GM12878 (cell line): Measurements from ENCODE around the gene SPIRE1. TPM values are rescaled to one million over a fixed set of nuclear protein-coding genes. Genes with fewer than 3 reads are reported as not detected.

Experiments used
- ATAC-seq: fragments of 200-7000 bp; cut with Tn5 transposase; 3 replicates; pipeline ENCODE4 v1.9.1; 2020; ENCODE audit warnings: mild to moderate bottlenecking, moderate library complexity
- BruUV-seq: library from RNA; stranded (reverse); fragments of 400-500 nt; replicated peaks from 2 replicates; lab custom pipeline; 2021; lab: Mats Ljungman, UMichigan
- CTCF ChIA-PET: fragments of 300-600 bp; sonication (Branson Sonifier 250); formaldehyde crosslinking; extraction: SDS; loops from one replicate; lab custom pipeline; 2021; ENCODE audit warnings: inconsistent platforms; lab: Yijun Ruan, JAX
- POLR2A ChIA-PET: fragments of 350-600 bp; formaldehyde crosslinking; extraction: SDS; loops from one replicate; lab custom pipeline; 2021; ENCODE audit warnings: inconsistent platforms; lab: Charles Lee
- RAD21 ChIA-PET: fragments of 300-600 bp; sonication (Branson Sonifier 250); formaldehyde crosslinking; loops from one replicate; lab custom pipeline; 2023; ENCODE audit warnings: antibody characterized with exemption; ENCODE audit not compliant: unreplicated experiment; lab: Charles Lee
- SMC1A ChIA-PET: fragments of 300-600 bp; sonication (Branson Sonifier 250); formaldehyde crosslinking; loops from one replicate; lab custom pipeline; 2023; ENCODE audit not compliant: unreplicated experiment, uncharacterized antibody; lab: Charles Lee
- DNase-seq: peaks from one replicate; pipeline ENCODE4 v3.0.0-alpha.2; 2011; ENCODE audit warnings: low read depth, low spot score
- FAIRE-seq: peaks from 3 replicates; lab custom pipeline; 2011; peaks lifted over from hg19 to GRCh38; lab: Jason Lieb, UNC
- H2AFZ ChIP-seq: 2 replicates; pipeline ENCODE4 v1.6.0; 2011; ENCODE audit warnings: low read depth, low read length, control low read depth; ENCODE audit not compliant: control insufficient read depth
- H3K27ac ChIP-seq: 2 replicates; pipeline ENCODE4 v1.5.1; 2011; ENCODE audit warnings: control low read depth; ENCODE audit not compliant: control insufficient read depth, insufficient read depth
- H3K27me3 ChIP-seq, 2 experiments: replicated peaks in 1 of 2; 2 replicates each; pipeline versions ENCODE4 v1.6.0 to v1.6.1; 2011; ENCODE audit warnings: low read length in 1 of 2; ENCODE audit not compliant: control insufficient read depth in 2 of 2, insufficient read depth in 2 of 2
- H3K36me3 ChIP-seq, 2 experiments: 2 replicates each; pipeline ENCODE4 v1.5.1; 2011; ENCODE audit warnings: low read length in 1 of 2; ENCODE audit not compliant: control insufficient read depth in 2 of 2, insufficient read depth in 2 of 2
- H3K4me1 ChIP-seq: 2 replicates; pipeline ENCODE4 v1.6.1; 2011; ENCODE audit warnings: mild to moderate bottlenecking, low read length, moderate library complexity, mixed read lengths; ENCODE audit not compliant: control insufficient read depth, insufficient read depth
- H3K4me2 ChIP-seq: 2 replicates; pipeline ENCODE4 v1.6.0; 2011; ENCODE audit warnings: control low read depth; ENCODE audit not compliant: control insufficient read depth, insufficient read depth
- H3K4me3 ChIP-seq: fragments of 200-600 bp; sonication (generic); 2 replicates; pipeline ENCODE4 v1.5.1; 2016
- H3K79me2 ChIP-seq: 2 replicates; pipeline ENCODE4 v1.6.0; 2011; ENCODE audit warnings: low read length; ENCODE audit not compliant: control insufficient read depth, insufficient read depth
- H3K9ac ChIP-seq: 2 replicates; pipeline ENCODE4 v1.8.0; 2011; ENCODE audit warnings: low read length, control low read depth, mixed read lengths; ENCODE audit not compliant: control insufficient read depth, insufficient read depth
- H3K9me3 ChIP-seq: replicated peaks from 3 replicates; pipeline ENCODE4 v1.5.1; 2011; ENCODE audit warnings: mild to moderate bottlenecking, low read length; ENCODE audit not compliant: control insufficient read depth, insufficient read depth
- H4K20me1 ChIP-seq: 2 replicates; pipeline ENCODE4 v1.6.0; 2011; ENCODE audit not compliant: control insufficient read depth, insufficient read depth
- ASH2L ChIP-seq: fragments of 300-600, 200-600 bp; sonication (generic); IDR thresholded peaks from 2 replicates; pipeline ENCODE4 v1.6.1; 2017; ENCODE audit warnings: low read depth, mild to moderate bottlenecking, borderline replicate concordance
- ATF3 ChIP-seq: IDR thresholded peaks from 2 replicates; pipeline ENCODE4 v1.6.1; 2011; ENCODE audit warnings: low read depth, mild to moderate bottlenecking, low read length, moderate library complexity, borderline replicate concordance; ENCODE audit errors: extremely low read depth
- ATF7 ChIP-seq: fragments of 450-650 bp; IDR thresholded peaks from 2 replicates; pipeline ENCODE4 v1.6.1; 2016; ENCODE audit warnings: low read depth, mild to moderate bottlenecking
- ESRRA ChIP-seq: IDR thresholded peaks from 2 replicates; pipeline ENCODE4 v1.6.1; 2012; ENCODE audit warnings: mild to moderate bottlenecking, low read length, improper control_type of control experiment
- EZH2 ChIP-seq: IDR thresholded peaks from 2 replicates; pipeline ENCODE4 v1.6.1; 2012; ENCODE audit warnings: low read depth, mild to moderate bottlenecking, control low read depth, inconsistent platforms, low read length, borderline replicate concordance; ENCODE audit not compliant: control insufficient read depth
- GABPA ChIP-seq: IDR thresholded peaks from 2 replicates; pipeline ENCODE4 v1.6.1; 2014; ENCODE audit warnings: antibody characterized with exemption, low read depth, mild to moderate bottlenecking, inconsistent platforms
- HDAC2 ChIP-seq: fragments of 200-600 bp; sonication (generic); IDR thresholded peaks from 2 replicates; pipeline ENCODE4 v1.6.1; 2017
- IRF3 ChIP-seq: fragments of 450-650 bp; IDR thresholded peaks from 2 replicates; pipeline ENCODE4 v1.6.1; 2014; ENCODE audit warnings: mild to moderate bottlenecking
- JUND ChIP-seq: IDR thresholded peaks from 2 replicates; pipeline ENCODE4 v1.6.1; 2012; ENCODE audit warnings: low read depth, mild to moderate bottlenecking, low read length, improper control_type of control experiment, moderate library complexity
- NFXL1 ChIP-seq: fragments of 450-650 bp; IDR thresholded peaks from 2 replicates; pipeline ENCODE4 v1.6.1; 2017; ENCODE audit warnings: antibody characterized with exemption, mild to moderate bottlenecking, borderline replicate concordance
- NR2C2 ChIP-seq: IDR thresholded peaks from 2 replicates; pipeline ENCODE4 v1.6.1; 2011; ENCODE audit warnings: borderline replicate concordance, low read depth; ENCODE audit not compliant: control insufficient read depth, insufficient read length
- REST ChIP-seq: IDR thresholded peaks from 2 replicates; pipeline ENCODE4 v1.6.1; 2012; ENCODE audit warnings: mild to moderate bottlenecking, low read depth, low read length
- SREBF1 ChIP-seq: IDR thresholded peaks from 2 replicates; pipeline ENCODE4 v1.6.1; 2012; ENCODE audit warnings: mild to moderate bottlenecking, low read length
- USF2 ChIP-seq: IDR thresholded peaks from 2 replicates; pipeline ENCODE4 v1.6.1; 2011; ENCODE audit warnings: low read depth, low read length, improper control_type of control experiment, borderline replicate concordance
- WGBS: methylation state at CpG from one replicate; pipeline ENCODE4 v1.1.6; 2016; ENCODE audit warnings: low lambda C conversion rate; ENCODE audit not compliant: insufficient replicate concordance, insufficient coverage; ENCODE audit errors: missing lambda C conversion rate; 5-methylcytosine and 5-hydroxymethylcytosine counted together
- in situ Hi-C: fragments of 300-500 bp; cut with MboI; formaldehyde crosslinking; loops from 9 replicates; pipeline ENCODE4 v1.14.3; 2018; ENCODE audit warnings: mixed read lengths
- intact Hi-C: fragments of 100-400 bp; cut with micrococcal nuclease; formaldehyde crosslinking; loops from one replicate; pipeline ENCODE4 v1.14.2; 2022; ENCODE audit not compliant: unreplicated experiment
- polyA plus RNA-seq, 11 experiments: library from polyadenylated mRNA; depleted of rRNA in 4 of 11; unstranded in 6 of 11; stranded (reverse) in 5 of 11; fragments of >200 nt; fragmentation: Nextera tagmentation in 4 of 11; fragmentation: Illumina TruSeq in 1 of 11; extraction: Ambion mirVana in 4 of 11; extraction: Trizol in 1 of 11; gene quantifications; 1 replicate in 1 of 11; 2 replicates in 10 of 11; pipeline versions ENCODE4 v1.2.1 to v1.2.3, GENCODE V29; 2011 to 2016; ENCODE audit warnings: inconsistent platforms in 2 of 11, missing spikeins in 2 of 11, low read depth in 1 of 11
- total RNA-seq, 4 experiments: library from RNA; depleted of rRNA in 3 of 4; stranded (reverse); fragments of >200 nt in 3 of 4; fragmentation: Illumina TruSeq in 1 of 4; extraction: Trizol in 1 of 4; gene quantifications; 2 replicates each; pipeline versions ENCODE4 v1.2.1 to v1.2.3, GENCODE V29; 2013 to 2021

The SPIRE1 gene
- total and polyA plus RNA-seq, 10 of the 15 experiments (the other 5 are each of a cell fraction or from before 2014, with no cell fraction given): 0.18 to 9.2 (median 4.3) TPM

- FAIRE-seq (no peak), ATAC-seq (no peak), DNase-seq (no peak)
- Histone ChIP-seq H4K20me1 (no peaks in the 10 kb centered on the region), H3K36me3 (no peaks in the 10 kb centered on the region; a peak in 3 of 4 replicates), H3K9ac (no peak overlapping the region), H3K4me1 (no peaks in the 10 kb centered on the region), H3K27ac (no peak overlapping the region), H3K79me2 (no peaks in the 10 kb centered on the region), H3K27me3 (no peaks in the 10 kb centered on the region), H3K4me2 (no peak overlapping the region), H2AFZ (no peak overlapping the region), H3K4me3 (no peak overlapping the region), H3K9me3 (no peaks in the 10 kb centered on the region)
- ChIA-PET SMC1A (no interaction called here), RAD21 (no interaction called here), POLR2A (no interaction called here), CTCF (interaction anchor here (0.6 kb wide), 1 partner anchor 39 kb away, joined by 3 read pairs; no protein-coding TSS in a partner anchor)
- in situ Hi-C loops (no loop called here), intact Hi-C loops (no loop called here)
- TF ChIP-seq ESRRA: no peak
- no peak for TF ChIP-seq IRF3
- no peak for TF ChIP-seq USF2
- no peak for TF ChIP-seq NR2C2
- no peak for TF ChIP-seq SREBF1
- no peak for TF ChIP-seq NFXL1
- no peak for TF ChIP-seq ASH2L
- no peak for TF ChIP-seq REST
- no peak for TF ChIP-seq ATF7
- TF ChIP-seq ATF3: no peak
- TF ChIP-seq GABPA: no peak
- TF ChIP-seq EZH2: no peak
- no peak for TF ChIP-seq HDAC2
- TF ChIP-seq JUND: no peak
- WGBS: over 99% methylated on average over 16 of the region's 16 CpGs
- no TSS peak for BruUV-seq
Observed at GRCh38 chr18:12429556-12429955, 228.4 kb downstream of the SPIRE1 start.
